ENCODE data around the gene TJAP1. TPM values are rescaled to one million over a fixed set of nuclear protein-coding genes. Genes with fewer than 3 reads are reported as not detected.
"Not testable (repeated sequence)": the region's sequence is repeated elsewhere in the genome, so short reads cannot be mapped to it uniquely, and the experiment has no call there.

The TJAP1 gene
- total RNA-seq, 2 experiments from 2014 or later = 35.6 to 37.2 TPM

DNA sequence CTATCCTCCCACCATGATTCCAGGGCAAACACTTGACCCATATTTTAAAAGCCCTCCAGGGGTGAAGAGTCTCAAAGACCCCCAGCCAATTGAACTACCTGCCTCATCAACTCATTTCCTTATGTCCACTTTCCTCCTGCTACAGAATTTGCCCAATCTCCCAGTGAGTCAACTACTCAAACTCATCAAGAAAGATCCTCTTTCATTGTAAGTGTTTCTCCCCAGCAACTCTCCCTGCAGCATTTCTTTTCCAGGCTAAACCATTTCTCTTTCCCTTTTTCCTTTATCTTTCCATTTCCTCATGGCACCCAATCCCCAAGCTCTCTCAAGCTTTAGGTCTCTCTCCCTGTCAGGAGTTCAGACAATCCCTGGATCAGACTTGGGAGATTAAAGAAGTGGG lies 23.5 kb upstream of the TJAP1 start:
- CTCF ChIA-PET = interaction anchor here (0.5 to 4.3 kb wide), 13 partner anchors 12 to 186 kb away, joined by 3 to 33 read pairs (median 4); partner anchors contain the start of genes LRRC73 and TJAP1
- Mint-ChIP-seq H3K27ac (peak overlapping the region; percentile 2), H3K4me1 (peaks cover 15% of the 10 kb centered on the region), H3K9me3 (ENCODE audit: low read depth) (peaks cover 2% of the 10 kb centered on the region), H3K27me3 (peaks cover 3% of the 10 kb centered on the region), H3K4me3 (peak overlapping the region; percentile 72), H3K36me3 (ENCODE audit: low read depth) (peaks cover 11% of the 10 kb centered on the region)
- POLR2A ChIA-PET = interaction anchor here (0.6 kb wide), 1 partner anchor 23 kb away, joined by 3 read pairs; no protein-coding TSS in a partner anchor
- no peak for ATAC-seq
- intact Hi-C loops (cut with DNase I, micrococcal nuclease) = loop anchor here (1.0 to 10.0 kb wide), 5 partner anchors 23 to 621 kb away; partner anchors contain the start of genes LRRC73 (in 1 of the 2) and TJAP1 (in 1 of the 2)
- DNase-seq = no peak

DNA sequence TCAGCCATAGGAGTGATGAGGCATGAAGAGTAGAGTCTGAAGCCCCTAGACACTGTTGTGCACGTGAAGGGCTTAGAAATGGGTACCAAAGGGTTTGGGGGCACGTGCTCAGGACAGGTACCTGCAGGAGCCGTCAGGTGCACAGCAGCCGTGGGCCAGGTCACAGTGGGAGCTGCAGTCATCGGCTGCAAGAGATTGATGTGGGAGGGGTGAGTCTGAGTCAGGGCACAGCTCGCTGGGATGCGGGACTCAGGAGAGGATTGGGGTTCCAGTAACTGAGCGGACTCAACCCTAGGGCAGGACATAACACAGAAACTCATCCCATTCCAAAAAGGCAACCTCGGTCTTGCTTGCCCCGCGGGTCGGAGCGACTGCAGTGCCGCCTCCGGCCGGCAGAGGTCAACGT lies 23.1 kb upstream of the TJAP1 start:
- H3K9me3 Mint-ChIP-seq (ENCODE audit: low read depth) = peaks cover 2% of the 10 kb centered on the region
- ATAC-seq = peak; percentile 69
- peaks cover 3% of the 10 kb centered on the region for H3K27me3 Mint-ChIP-seq
- H3K4me3 Mint-ChIP-seq = peak overlapping the region; percentile 72
- intact Hi-C loops (cut with DNase I, micrococcal nuclease) = loop anchor here (1.0 to 10.0 kb wide), 5 partner anchors 23 to 621 kb away; partner anchors contain the start of genes LRRC73 (in 1 of the 2) and TJAP1 (in 1 of the 2)
- peaks cover 15% of the 10 kb centered on the region for H3K4me1 Mint-ChIP-seq
- ChIA-PET CTCF (interaction anchor here (0.5 to 4.3 kb wide), 12 partner anchors 13 to 186 kb away, joined by 3 to 33 read pairs (median 4); partner anchors contain the start of genes LRRC73 and TJAP1), POLR2A (no interaction called here)
- no peak overlapping the region for H3K27ac Mint-ChIP-seq
- DNase-seq = peak; percentile 84
- peaks cover 9% of the 10 kb centered on the region for H3K36me3 Mint-ChIP-seq (ENCODE audit: low read depth)

DNA sequence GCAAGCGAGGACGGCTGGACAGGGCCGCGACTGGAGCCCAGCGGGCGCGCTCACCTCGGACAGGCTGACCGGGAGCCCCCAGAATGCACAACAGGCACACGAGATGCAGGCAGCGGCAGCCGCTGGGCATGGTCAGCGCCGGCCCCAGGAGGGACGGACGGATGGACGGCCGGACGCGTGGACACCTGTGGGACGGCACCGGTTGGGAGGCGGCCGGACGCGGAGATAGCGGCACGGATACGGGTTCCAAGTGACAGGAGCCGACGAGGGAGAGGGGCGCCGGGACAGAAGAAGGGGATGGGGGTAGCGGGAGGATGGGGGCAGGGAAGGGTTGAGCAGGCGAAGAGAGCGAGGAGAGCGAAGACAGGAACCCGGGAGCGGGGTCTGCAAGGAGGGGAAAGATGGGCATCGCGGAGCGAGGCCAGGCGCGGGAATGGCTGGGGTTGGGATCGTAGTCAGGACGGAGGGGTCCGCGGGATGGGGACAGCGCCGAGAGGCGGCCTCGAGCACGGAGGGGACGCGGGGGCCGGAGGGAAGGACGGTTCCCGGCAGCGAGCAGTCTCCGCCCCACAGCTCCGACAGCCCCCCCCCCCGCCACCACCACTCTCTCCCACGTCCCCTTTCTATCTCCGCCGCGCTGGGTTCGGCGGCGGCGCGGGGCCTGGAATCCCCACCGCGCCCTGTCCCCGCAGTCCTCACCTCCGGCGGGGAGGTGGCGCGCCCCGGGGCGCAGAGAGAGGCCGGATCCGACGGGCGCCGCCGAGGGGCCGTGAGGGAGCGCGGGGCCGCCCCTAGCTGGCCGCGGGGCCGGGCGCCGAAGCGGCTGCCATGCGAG lies 22.5 kb upstream of the TJAP1 start:
- H3K27ac Mint-ChIP-seq = no peak overlapping the region
- CTCF ChIA-PET = interaction anchor here (0.6 to 4.3 kb wide), 11 partner anchors 13 to 146 kb away, joined by 3 to 33 read pairs (median 3); partner anchors contain the start of genes CRIP3, LRRC73 and TJAP1

DNA sequence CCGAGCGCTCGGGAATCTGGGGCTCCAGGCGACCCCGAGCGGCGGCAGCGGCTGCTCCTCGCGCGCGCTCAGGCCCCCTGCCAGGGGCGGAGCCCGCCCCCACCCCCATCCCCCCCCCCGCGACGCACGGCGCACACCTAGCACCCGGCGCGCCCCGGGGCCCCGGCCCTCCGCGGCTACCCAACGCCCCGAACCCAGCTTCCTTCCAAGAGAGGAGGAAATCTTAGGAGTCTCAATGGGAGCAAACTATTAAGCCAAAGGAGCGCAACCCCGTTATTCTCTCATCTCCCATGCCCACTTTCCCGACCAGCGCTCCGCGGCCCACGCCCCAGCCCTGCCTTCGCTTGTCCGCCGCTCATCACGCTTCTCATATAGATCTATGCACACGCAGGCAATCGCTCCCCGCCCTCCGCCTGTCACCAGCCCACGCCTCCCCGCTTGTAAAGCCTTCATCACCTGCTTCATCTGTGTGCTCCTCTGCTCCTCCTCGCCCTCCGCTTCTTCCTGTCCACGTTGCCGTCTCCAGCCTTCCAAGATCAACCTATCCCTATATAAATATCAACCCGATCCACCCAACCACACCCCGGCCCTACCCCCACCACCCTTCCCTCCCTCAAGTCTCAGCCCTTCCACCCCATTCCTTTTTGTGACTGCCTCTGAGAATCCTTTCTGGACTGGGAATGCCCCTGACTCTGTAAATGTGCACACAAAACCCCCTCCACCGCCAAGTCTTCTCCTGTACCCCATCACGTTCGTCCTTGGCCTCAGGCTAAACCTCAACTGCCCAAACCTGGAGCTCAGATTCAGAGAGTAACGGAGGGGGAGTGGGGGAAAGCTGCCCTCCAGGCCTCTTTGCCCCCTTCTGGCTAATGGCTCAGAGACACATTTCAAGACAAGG lies 21.6 kb upstream of the TJAP1 start, which contains the start of gene DLK2:
Gene DLK2 (minus strand): TSS at position 18 of the 898 bp plus-strand sequence. CDS start 723 bp downstream, outside the sequence.
- ATAC-seq (peak; percentile 62), DNase-seq (peak; percentile 73)
- Mint-ChIP-seq H3K9me3 (ENCODE audit: low read depth) (peaks cover 2% of the 10 kb centered on the region), H3K27ac (peak within 1 kb of the TSS; percentile 43), H3K4me3 (peak within 1 kb of the TSS; percentile 79), H3K36me3 (ENCODE audit: low read depth) (peaks cover 6% of the 10 kb centered on the region), H3K27me3 (peaks cover 6% of the 10 kb centered on the region), H3K4me1 (peaks cover 15% of the 10 kb centered on the region)
- intact Hi-C loops (cut with DNase I, micrococcal nuclease) = loop anchor here (1.0 to 10.0 kb wide), 4 partner anchors 21 to 619 kb away; partner anchors contain the start of gene TJAP1 (in 2 of the 2)
- POLR2A ChIA-PET = interaction anchor here (0.9 kb wide), 1 partner anchor 22 kb away, joined by 3 read pairs; no protein-coding TSS in a partner anchor
- CTCF ChIA-PET = interaction anchor here (0.6 to 4.3 kb wide), 11 partner anchors 14 to 226 kb away, joined by 3 to 33 read pairs (median 3); partner anchors contain the start of genes CRIP3, DNPH1, TJAP1 and ZNF318

More for the DNA sequence above, 22.5 kb upstream of the TJAP1 start:
- ATAC-seq = peak; percentile 67
- intact Hi-C loops (cut with DNase I, micrococcal nuclease) = loop anchor here (1.0 to 10.0 kb wide), 6 partner anchors 22 to 620 kb away; partner anchors contain the start of genes TJAP1 (in 2 of the 2) and LRRC73 (in 1 of the 2)
- peaks cover 15% of the 10 kb centered on the region for H3K4me1 Mint-ChIP-seq
- POLR2A ChIA-PET = no interaction called here
- DNase-seq = peak; percentile 46
- peaks cover 3% of the 10 kb centered on the region for H3K27me3 Mint-ChIP-seq
- H3K4me3 Mint-ChIP-seq = peak overlapping the region; percentile 72
- H3K36me3 Mint-ChIP-seq (ENCODE audit: low read depth) = peaks cover 6% of the 10 kb centered on the region
- H3K9me3 Mint-ChIP-seq (ENCODE audit: low read depth) = peaks cover 2% of the 10 kb centered on the region

DNA sequence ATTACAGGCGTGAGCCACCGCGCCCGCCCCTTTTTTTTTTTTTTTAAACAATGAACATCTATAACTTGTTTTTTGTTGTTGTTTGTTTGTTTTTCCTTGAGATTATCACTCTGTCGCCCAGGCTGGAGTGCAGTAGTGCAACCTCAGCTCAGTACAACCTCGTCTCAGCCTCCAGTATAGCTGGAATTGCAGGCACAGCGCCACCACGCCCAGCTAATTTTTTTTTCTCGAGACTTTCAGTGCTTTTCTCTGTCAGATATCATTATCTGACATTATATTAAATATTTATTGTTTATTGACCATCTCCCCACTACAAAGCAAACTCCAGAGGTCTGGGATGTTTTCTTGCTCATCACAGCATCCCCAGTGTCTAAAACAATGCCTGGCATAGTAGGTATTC lies 19.7 kb upstream of the TJAP1 start:
- Mint-ChIP-seq H3K9me3 (ENCODE audit: low read depth) (peaks cover 2% of the 10 kb centered on the region), H3K4me1 (peaks cover 15% of the 10 kb centered on the region), H3K36me3 (ENCODE audit: low read depth) (peaks cover 2% of the 10 kb centered on the region), H3K27me3 (peaks cover 12% of the 10 kb centered on the region), H3K27ac (no peak overlapping the region), H3K4me3 (no peak overlapping the region)
- POLR2A ChIA-PET = no interaction called here
- ATAC-seq = no peak
- intact Hi-C loops (cut with DNase I, micrococcal nuclease) = loop anchor here in 1 of 2 experiments (10.0 kb wide), 1 partner anchor 617 kb away; no protein-coding TSS in a partner anchor
- DNase-seq = no peak
- CTCF ChIA-PET = interaction anchor here (0.7 to 4.3 kb wide), 2 partner anchors 49 to 226 kb away, joined by 3 to 33 read pairs; no protein-coding TSS in a partner anchor

DNA sequence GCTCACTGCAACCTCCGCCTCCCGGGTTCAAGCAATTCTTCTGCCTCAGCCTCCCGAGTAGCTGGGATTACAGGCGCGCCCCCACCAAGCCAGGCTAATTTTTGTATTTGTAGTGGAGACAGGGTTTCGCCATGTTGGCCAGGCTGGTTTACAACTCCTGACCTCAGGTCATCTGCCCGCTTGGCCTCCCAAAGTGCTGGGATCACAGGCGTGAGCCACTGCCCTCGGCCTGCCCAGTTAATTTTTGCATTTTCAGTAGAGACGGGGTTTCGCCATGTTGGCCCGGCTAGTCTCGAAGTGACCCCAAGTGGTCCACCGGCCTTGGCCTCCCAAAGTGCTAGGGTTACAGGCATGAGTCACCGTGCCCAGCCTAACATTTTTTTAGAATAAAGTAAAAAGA lies 19.2 kb upstream of the TJAP1 start:
- H3K9me3 Mint-ChIP-seq (ENCODE audit: low read depth); H3K27ac Mint-ChIP-seq; ATAC-seq; H3K4me3 Mint-ChIP-seq; H3K36me3 Mint-ChIP-seq (ENCODE audit: low read depth); POLR2A ChIA-PET; DNase-seq: not testable (repeated sequence)
- intact Hi-C loops (cut with DNase I, micrococcal nuclease) = loop anchor here in 1 of 2 experiments (10.0 kb wide), 1 partner anchor 617 kb away; no protein-coding TSS in a partner anchor
- Mint-ChIP-seq H3K27me3 (peaks cover 15% of the 10 kb centered on the region), H3K4me1 (peaks cover 15% of the 10 kb centered on the region)
- CTCF ChIA-PET = interaction anchor here (0.7 kb wide), 1 partner anchor 226 kb away, joined by 3 read pairs; no protein-coding TSS in a partner anchor

DNA sequence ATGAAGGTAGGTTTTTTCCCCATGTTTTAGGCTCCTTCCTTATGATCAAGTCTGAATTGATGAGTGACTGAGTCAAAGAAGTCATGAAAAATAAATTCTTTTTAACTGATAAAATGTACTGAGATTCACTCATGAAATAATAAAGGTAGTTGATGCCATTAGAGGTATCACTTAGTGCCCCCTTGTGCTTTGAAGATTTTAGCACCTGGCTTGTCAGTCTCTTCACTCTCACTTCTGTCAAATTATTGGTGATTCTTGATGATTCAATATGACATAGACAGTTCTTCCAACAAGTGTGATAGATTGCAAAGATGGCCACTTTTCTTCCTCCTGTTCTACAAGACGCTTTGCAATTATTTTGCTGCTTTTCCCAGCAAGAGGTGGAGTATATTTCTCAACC lies 17.8 kb upstream of the TJAP1 start:
- peaks cover 20% of the 10 kb centered on the region for H3K27me3 Mint-ChIP-seq
- H3K4me3 Mint-ChIP-seq = no peak overlapping the region
- DNase-seq (no peak), ATAC-seq (no peak)
- H3K4me1 Mint-ChIP-seq = peaks cover 9% of the 10 kb centered on the region
- peaks cover 2% of the 10 kb centered on the region for H3K9me3 Mint-ChIP-seq (ENCODE audit: low read depth)
- H3K36me3 Mint-ChIP-seq (ENCODE audit: low read depth) = no peaks in the 10 kb centered on the region
- ChIA-PET CTCF (interaction anchor here (0.7 to 0.9 kb wide), 3 partner anchors 13 to 139 kb away, joined by 3 read pairs; no protein-coding TSS in a partner anchor), POLR2A (no interaction called here)
- no peak overlapping the region for H3K27ac Mint-ChIP-seq
- intact Hi-C loops (cut with DNase I, micrococcal nuclease) = loop anchor here in 1 of 2 experiments (10.0 kb wide), 1 partner anchor 615 kb away; no protein-coding TSS in a partner anchor

DNA sequence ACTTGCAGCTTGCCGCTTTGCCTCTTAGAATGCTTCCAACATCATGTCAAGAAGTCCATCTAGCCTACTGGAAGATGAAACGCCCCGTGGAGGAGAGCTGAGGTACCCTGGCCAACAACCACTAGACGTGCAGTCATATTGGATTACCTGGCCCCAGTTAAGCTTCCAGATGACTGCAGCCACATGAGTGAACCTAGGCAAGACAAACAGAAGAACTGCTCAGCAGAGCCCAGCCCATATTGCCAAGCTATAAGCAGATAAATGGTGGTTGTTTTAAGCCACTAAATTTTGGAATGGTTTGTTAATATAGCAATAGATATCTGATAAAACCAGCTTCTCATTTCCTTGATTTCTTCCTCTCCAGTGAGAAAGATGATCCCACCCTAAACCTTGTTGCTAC lies 17.3 kb upstream of the TJAP1 start:
- Mint-ChIP-seq H3K27ac (no peak overlapping the region), H3K4me1 (peaks cover 9% of the 10 kb centered on the region), H3K9me3 (ENCODE audit: low read depth) (peaks cover 2% of the 10 kb centered on the region), H3K4me3 (no peak overlapping the region), H3K36me3 (ENCODE audit: low read depth) (no peaks in the 10 kb centered on the region), H3K27me3 (peaks cover 20% of the 10 kb centered on the region)
- DNase-seq (no peak), ATAC-seq (no peak)
- CTCF ChIA-PET = interaction anchor here (0.7 to 0.9 kb wide), 3 partner anchors 13 to 139 kb away, joined by 3 read pairs; no protein-coding TSS in a partner anchor
- intact Hi-C loops (cut with DNase I, micrococcal nuclease) = no loop called here
- POLR2A ChIA-PET = no interaction called here

DNA sequence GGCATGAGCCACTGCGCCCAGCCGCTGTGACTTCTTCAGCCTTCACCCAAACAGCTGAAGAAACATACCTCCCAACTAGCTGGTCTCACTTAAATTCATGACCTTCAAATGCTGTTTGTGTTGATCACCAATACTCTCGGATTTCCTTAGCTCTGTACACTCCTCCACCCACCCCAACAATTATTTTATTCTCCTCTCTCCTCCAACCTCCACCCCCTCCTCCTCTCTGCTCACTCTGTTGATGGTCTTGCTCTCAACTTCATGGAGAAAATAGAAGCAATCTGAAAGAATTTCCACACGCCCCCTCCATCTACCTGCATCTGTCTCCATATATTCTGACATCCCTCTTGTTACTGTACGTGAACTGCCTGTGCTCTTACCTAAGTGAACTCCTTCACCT lies 15.4 kb upstream of the TJAP1 start:
- CTCF ChIA-PET = no interaction called here
- Mint-ChIP-seq H3K4me3 (no peak overlapping the region), H3K4me1 (peaks cover under 1% of the 10 kb centered on the region), H3K9me3 (ENCODE audit: low read depth) (no peaks in the 10 kb centered on the region), H3K36me3 (ENCODE audit: low read depth) (no peaks in the 10 kb centered on the region), H3K27ac (no peak overlapping the region), H3K27me3 (peaks cover 19% of the 10 kb centered on the region)
- intact Hi-C loops (cut with DNase I, micrococcal nuclease) = no loop called here
- ATAC-seq = no peak
- POLR2A ChIA-PET = no interaction called here
- no peak for DNase-seq

DNA sequence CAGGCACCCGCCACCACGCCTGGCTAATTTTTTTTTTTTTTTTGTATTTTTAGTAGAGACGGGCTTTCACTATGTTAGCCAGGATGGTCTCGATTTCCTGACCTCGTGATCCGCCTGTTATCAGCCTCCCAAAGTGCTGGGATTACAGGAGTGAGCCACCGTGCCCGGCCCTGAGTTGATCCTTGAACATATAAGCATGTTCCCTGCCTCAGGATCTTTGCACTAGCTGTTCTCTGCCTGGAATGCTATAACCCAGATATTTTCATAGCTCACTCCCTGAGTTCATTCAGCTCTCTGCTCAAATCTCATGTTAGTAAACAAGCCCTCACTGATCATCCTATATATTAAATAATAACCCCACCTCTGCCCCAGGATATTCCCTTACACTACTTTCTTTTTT lies 13.0 kb upstream of the TJAP1 start:
- Mint-ChIP-seq H3K4me3 (no peak overlapping the region), H3K36me3 (ENCODE audit: low read depth) (no peaks in the 10 kb centered on the region), H3K27me3 (peaks cover 27% of the 10 kb centered on the region), H3K9me3 (ENCODE audit: low read depth) (no peaks in the 10 kb centered on the region), H3K4me1 (no peaks in the 10 kb centered on the region), H3K27ac (no peak overlapping the region)
- CTCF ChIA-PET = interaction anchor here (0.7 to 1.6 kb wide), 2 partner anchors 42 to 313 kb away, joined by 3 to 5 read pairs; no protein-coding TSS in a partner anchor
- POLR2A ChIA-PET = no interaction called here
- DNase-seq = no peak
- no peak for ATAC-seq
- intact Hi-C loops (cut with DNase I, micrococcal nuclease) = no loop called here
